B cell (primary cell): Measurements from ENCODE around the gene FAAH2. TPM values are rescaled to one million over a fixed set of nuclear protein-coding genes. Genes with fewer than 3 reads are reported as not detected.

Experiments used
- ATAC-seq: fragments of 200-7000 bp; cut with Tn5 transposase; one replicate; pipeline ENCODE4 v1.10.0; 2021; ENCODE audit warnings: low read depth, mild to moderate bottlenecking, moderate number of reproducible peaks, moderate library complexity
- CTCF ChIA-PET: fragments of 350-600 bp; sonication (Branson Sonifier 250); formaldehyde crosslinking; loops from one replicate; lab custom pipeline; 2021; ENCODE audit warnings: antibody characterized with exemption, inconsistent platforms; lab: Charles Lee
- POLR2A ChIA-PET: fragments of 350-600 bp; sonication (Branson Sonifier 250); formaldehyde crosslinking; loops from one replicate; lab custom pipeline; 2021; ENCODE audit warnings: antibody characterized with exemption; lab: Charles Lee
- DNase-seq: peaks from one replicate; pipeline ENCODE4 v3.0.0; 2013
- H2AFZ ChIP-seq: 2 replicates; pipeline ENCODE4 v1.6.1; 2012; ENCODE audit warnings: mild to moderate bottlenecking, low read depth, low read length; ENCODE audit not compliant: insufficient read depth, poor library complexity, severe bottlenecking
- H3K27ac ChIP-seq, 2 donors: 1 replicate in 1 of 2; 2 replicates in 1 of 2; pipeline ENCODE4 v1.5.1; 2012 to 2013; ENCODE audit warnings: low read length in 2 of 2, mild to moderate bottlenecking in 2 of 2, moderate library complexity in 1 of 2
- H3K27me3 ChIP-seq, 4 experiments: fragments of 200-600 bp in 1 of 4; sonication (generic) in 1 of 4; replicated peaks in 1 of 4; 1 replicate in 2 of 4; 2 replicates in 2 of 4; pipeline versions ENCODE4 v1.6.1 to v1.7.0; 2013 to 2016; ENCODE audit warnings: low read length in 3 of 4, mild to moderate bottlenecking in 2 of 4, mixed read lengths in 1 of 4, moderate library complexity in 1 of 4; ENCODE audit not compliant: insufficient read depth in 4 of 4, control insufficient read depth in 3 of 4; ENCODE audit errors: control extremely low read depth in 1 of 4
- H3K36me3 ChIP-seq, 2 experiments: replicated peaks in 1 of 2; 1 replicate in 1 of 2; 2 replicates in 1 of 2; pipeline versions ENCODE4 v1.6.1 to v1.7.1; 2013; ENCODE audit warnings: low read length in 1 of 2; ENCODE audit not compliant: insufficient read depth in 2 of 2, control insufficient read depth in 1 of 2; ENCODE audit errors: control extremely low read depth in 1 of 2, extremely low read depth in 1 of 2
- H3K4me1 ChIP-seq, 2 donors: fragments of 200-600 bp in 1 of 2; sonication (generic) in 1 of 2; 1 replicate in 1 of 2; 2 replicates in 1 of 2; pipeline versions ENCODE4 v1.5.1 to v1.6.1; 2013 to 2017; ENCODE audit warnings: low read length in 2 of 2; ENCODE audit not compliant: control insufficient read depth in 2 of 2, insufficient read depth in 2 of 2
- H3K4me2 ChIP-seq: replicated peaks from 2 replicates; pipeline ENCODE3; 2012; ENCODE audit warnings: mild to moderate bottlenecking, low read depth, low read length; ENCODE audit not compliant: poor library complexity, severe bottlenecking
- H3K4me3 ChIP-seq, 5 experiments: fragments of 200-600 bp in 1 of 5; sonication (generic) in 1 of 5; 1 replicate in 3 of 5; 2 replicates in 2 of 5; pipeline versions ENCODE4 v1.5.1 to v1.7.0; 2011 to 2016; ENCODE audit warnings: low read length in 4 of 5, mild to moderate bottlenecking in 4 of 5, low read depth in 2 of 5, control low read depth in 1 of 5, moderate library complexity in 1 of 5; ENCODE audit not compliant: insufficient read depth in 1 of 5; ENCODE audit errors: control extremely low read depth in 1 of 5, extremely low read depth in 1 of 5
- H3K79me2 ChIP-seq: fragments of 200-600 bp; sonication (generic); one replicate; pipeline ENCODE4 v1.6.0; 2016; ENCODE audit warnings: low read length; ENCODE audit not compliant: control insufficient read depth, insufficient read depth
- H3K9ac ChIP-seq: fragments of 200-600 bp; sonication (generic); 2 replicates; pipeline ENCODE4 v1.6.1; 2017; ENCODE audit warnings: mild to moderate bottlenecking, low read length, moderate library complexity
- H3K9me3 ChIP-seq, 3 donors: one replicate each; pipeline versions ENCODE4 v1.6.1 to v1.7.1; 2013; ENCODE audit warnings: low read length in 2 of 3; ENCODE audit not compliant: control insufficient read depth in 2 of 3, insufficient read depth in 1 of 3; ENCODE audit errors: control extremely low read depth in 1 of 3
- H4K20me1 ChIP-seq: 2 replicates; pipeline ENCODE4 v1.6.0; 2012; ENCODE audit warnings: mild to moderate bottlenecking, low read length; ENCODE audit not compliant: insufficient read depth, control insufficient read depth, poor library complexity, severe bottlenecking
- H3K27ac Mint-ChIP-seq: one replicate; pipeline ENCODE4 v1.8.0; 2021; ENCODE audit warnings: mixed read lengths
- H3K27me3 Mint-ChIP-seq: one replicate; pipeline ENCODE4 v1.8.0; 2021; ENCODE audit warnings: mixed read lengths
- H3K4me1 Mint-ChIP-seq: one replicate; pipeline ENCODE4 v1.8.0; 2021; ENCODE audit warnings: mixed read lengths
- H3K4me3 Mint-ChIP-seq: one replicate; pipeline ENCODE4 v1.8.0; 2021; ENCODE audit warnings: mixed read lengths
- H3K9me3 Mint-ChIP-seq: one replicate; pipeline ENCODE4 v1.8.0; 2022; ENCODE audit warnings: mixed read lengths; ENCODE audit not compliant: insufficient read depth
- CTCF ChIP-seq: fragments of 200-600 bp; IDR thresholded peaks from one replicate; pipeline ENCODE4 v1.8.0; 2022; ENCODE audit warnings: antibody characterized with exemption, mild to moderate bottlenecking
- EZH2 ChIP-seq: IDR thresholded peaks from 2 replicates; pipeline ENCODE4 v1.6.1; 2012; ENCODE audit warnings: borderline replicate concordance, low read depth, mild to moderate bottlenecking, moderate library complexity, low read length; ENCODE audit not compliant: insufficient read depth, poor library complexity, severe bottlenecking
- WGBS: methylation state at CpG from one replicate; pipeline ENCODE4 v1.1.5; 2013; ENCODE audit warnings: missing lambda C conversion rate; ENCODE audit not compliant: insufficient coverage; 5-methylcytosine and 5-hydroxymethylcytosine counted together
- intact Hi-C: fragments of 100-400 bp; cut with micrococcal nuclease; formaldehyde crosslinking; loops from one replicate; pipeline ENCODE4 v1.10.0; 2022
- polyA plus RNA-seq: library from polyadenylated mRNA; depleted of rRNA; stranded (reverse); fragments of >200 nt; gene quantifications from 2 replicates; pipeline ENCODE4 v1.2.3, GENCODE V29; 2012
- total RNA-seq, 2 donors: library from RNA; stranded (reverse); fragments of 120-200 nt in 1 of 2; gene quantifications; 1 replicate in 1 of 2; 2 replicates in 1 of 2; pipeline versions ENCODE4 v1.2.3 to v1.2.4, GENCODE V29; 2013 to 2022

The FAAH2 gene
- total and polyA plus RNA-seq, 2 donors (not counting 1 experiment from before 2014, with no cell fraction given): 0.85 to 18.0 TPM

GRCh38 chrX:57270980-57271379 is 15.5 kb upstream of the FAAH2 start:
- no peaks in the 10 kb centered on the region for H4K20me1 ChIP-seq
- H2AFZ ChIP-seq: no peak overlapping the region
- no peaks in the 10 kb centered on the region for H3K27me3 ChIP-seq
- H3K9ac ChIP-seq: no peak overlapping the region
- Mint-ChIP-seq H3K9me3 (peaks cover 4% of the 10 kb centered on the region), H3K27ac (no peak overlapping the region), H3K4me1 (no peaks in the 10 kb centered on the region), H3K4me3 (no peak overlapping the region), H3K27me3 (no peaks in the 10 kb centered on the region)
- 100% methylated on average over 1 of the region's 3 CpGs for WGBS
- no peak overlapping the region for H3K27ac ChIP-seq
- ChIA-PET CTCF (no interaction called here), POLR2A (no interaction called here)
- peaks cover 0 to 25% (median 0%) of the 10 kb centered on the region in 3 donors for H3K9me3 ChIP-seq
- H3K4me3 ChIP-seq: no peak overlapping the region
- DNase-seq (no peak), ATAC-seq (no peak)
- no peaks in the 10 kb centered on the region for H3K79me2 ChIP-seq
- H3K4me1 ChIP-seq: no peaks in the 10 kb centered on the region
- no peaks in the 10 kb centered on the region for H3K36me3 ChIP-seq
- TF ChIP-seq EZH2 (no peak), CTCF (no peak)
- no peak overlapping the region for H3K4me2 ChIP-seq
- intact Hi-C loops: no loop called here

GRCh38 chrX:57282568-57282967 is 3.9 kb upstream of the FAAH2 start:
- POLR2A ChIA-PET: no interaction called here
- no CpG with 5 or more reads among the region's 4 CpGs for WGBS
- no peaks in the 10 kb centered on the region for H3K9me3 Mint-ChIP-seq
- Histone ChIP-seq H3K27ac (no peak overlapping the region), H3K27me3 (no peaks in the 10 kb centered on the region), H3K4me3 (no peak overlapping the region), H3K4me2 (no peak overlapping the region), H2AFZ (no peak overlapping the region), H3K79me2 (no peaks in the 10 kb centered on the region), H3K36me3 (no peaks in the 10 kb centered on the region), H3K9me3 (no peaks in the 10 kb centered on the region), H3K4me1 (peaks cover 0 to 4% of the 10 kb centered on the region in 2 donors), H3K9ac (no peak overlapping the region), H4K20me1 (no peaks in the 10 kb centered on the region)
- peaks cover 16% of the 10 kb centered on the region for H3K4me1 Mint-ChIP-seq
- CTCF ChIA-PET: no interaction called here
- ATAC-seq (no peak), DNase-seq (no peak)
- no peak overlapping the region for H3K27ac Mint-ChIP-seq
- TF ChIP-seq CTCF: no peak
- no peak for TF ChIP-seq EZH2
- intact Hi-C loops: no loop called here
- H3K27me3 Mint-ChIP-seq: no peaks in the 10 kb centered on the region
- H3K4me3 Mint-ChIP-seq: no peak overlapping the region
